ENCODE results near the gene C9orf85.

DNA sequence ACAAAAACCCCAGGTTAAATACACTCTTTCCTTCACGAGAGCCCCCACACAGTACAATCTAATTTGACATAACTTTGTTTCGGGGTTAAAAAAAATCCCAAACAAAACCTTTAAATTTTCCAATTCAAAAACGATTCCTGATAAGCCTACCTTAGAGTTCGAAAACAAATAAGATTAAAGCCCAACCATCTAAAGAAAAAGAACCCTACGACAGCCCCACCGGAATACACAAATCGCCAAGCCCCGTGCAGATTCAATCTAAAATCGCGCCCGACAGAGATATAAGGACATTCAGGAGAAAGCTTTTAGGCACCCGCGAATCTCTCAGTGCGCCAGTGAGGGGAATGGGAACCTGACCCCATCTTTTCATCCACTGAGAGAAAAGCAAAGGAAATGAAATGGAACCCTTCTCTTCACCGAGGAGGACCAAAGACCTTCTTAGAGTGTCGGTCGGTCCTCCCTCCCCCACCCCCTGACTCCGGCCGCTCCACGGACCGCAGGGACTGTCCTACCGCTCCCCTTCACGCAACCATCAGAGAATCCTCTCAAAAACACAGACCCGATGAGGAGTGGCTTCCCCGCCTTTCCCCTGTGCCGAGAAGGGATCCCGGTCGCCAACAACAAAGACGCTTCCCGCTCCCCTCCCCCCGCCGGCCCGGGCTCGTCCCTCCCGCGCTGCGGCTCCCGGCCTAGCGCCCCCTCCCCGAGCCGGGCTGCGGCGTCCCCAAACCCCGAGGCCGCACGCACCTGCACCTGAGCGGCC is 1.4 kb upstream of the C9orf85 start:
- no peak for TF ChIP-seq YY1 (IDR thresholded peaks at IDR 0.05; ENCODE audit: insufficient read depth, insufficient read length)
- TF ChIP-seq ZNF274 (IDR thresholded peaks at IDR 0.05; ENCODE audit: low read depth, low read length), result no peak
- TF ChIP-seq SUZ12 (IDR thresholded peaks at IDR 0.05; ENCODE audit: extremely low read depth, insufficient read depth, insufficient read length), result no peak
